ENCODE measurements around the gene CST3.
"Not testable (repeated sequence)": the region's sequence is repeated elsewhere in the genome, so short reads cannot be mapped to it uniquely, and the experiment has no call there.

CST3 gene, protein sequence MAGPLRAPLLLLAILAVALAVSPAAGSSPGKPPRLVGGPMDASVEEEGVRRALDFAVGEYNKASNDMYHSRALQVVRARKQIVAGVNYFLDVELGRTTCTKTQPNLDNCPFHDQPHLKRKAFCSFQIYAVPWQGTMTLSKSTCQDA

DNA sequence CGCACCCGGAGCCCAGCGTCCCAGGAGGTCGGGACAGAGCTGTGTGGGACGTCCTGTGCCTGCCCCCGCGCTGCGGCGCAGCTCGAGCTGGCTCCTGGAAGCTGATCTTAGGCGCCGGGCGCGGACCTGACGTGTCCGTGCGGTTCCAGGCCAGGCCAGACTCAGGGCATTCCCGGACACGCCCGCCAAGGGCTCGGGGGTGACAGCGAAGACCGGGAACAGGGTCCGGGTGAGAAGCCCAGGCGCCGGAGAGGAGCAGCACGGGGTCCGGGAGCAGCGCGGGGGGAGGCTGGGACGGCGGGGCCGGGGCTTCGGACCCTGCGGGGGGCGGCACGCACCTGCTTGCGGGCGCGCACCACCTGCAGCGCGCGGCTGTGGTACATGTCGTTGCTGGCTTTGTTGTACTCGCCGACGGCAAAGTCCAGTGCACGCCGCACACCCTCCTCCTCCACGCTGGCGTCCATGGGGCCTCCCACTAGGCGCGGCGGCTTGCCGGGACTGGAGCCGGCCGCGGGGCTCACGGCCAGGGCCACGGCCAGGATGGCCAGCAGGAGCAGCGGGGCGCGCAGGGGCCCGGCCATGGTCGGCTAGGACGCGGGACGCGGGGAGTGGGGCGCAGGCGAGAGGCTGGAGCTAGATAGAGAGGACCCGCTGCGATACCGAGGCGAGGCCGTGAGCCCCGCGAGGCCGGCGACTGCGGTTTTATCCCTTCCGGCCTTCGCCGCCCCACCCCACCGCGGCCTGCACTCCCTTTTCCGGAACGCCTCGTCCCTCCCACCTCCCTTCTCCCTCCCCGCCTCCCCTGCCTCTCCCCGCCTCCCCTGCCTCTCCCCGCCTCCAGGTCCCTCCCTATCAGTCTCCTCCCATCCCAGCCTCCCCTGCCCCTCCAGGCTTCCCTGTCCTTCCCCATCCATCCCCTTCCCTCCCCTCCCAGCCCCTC is at the start of gene CST3:
Gene CST3, minus strand, starts transcription at position 674 of the 940 bp plus-strand sequence. Its CDS starts 93 bp downstream, at position 581.
- peak; percentile 12 for DNase-seq

DNA sequence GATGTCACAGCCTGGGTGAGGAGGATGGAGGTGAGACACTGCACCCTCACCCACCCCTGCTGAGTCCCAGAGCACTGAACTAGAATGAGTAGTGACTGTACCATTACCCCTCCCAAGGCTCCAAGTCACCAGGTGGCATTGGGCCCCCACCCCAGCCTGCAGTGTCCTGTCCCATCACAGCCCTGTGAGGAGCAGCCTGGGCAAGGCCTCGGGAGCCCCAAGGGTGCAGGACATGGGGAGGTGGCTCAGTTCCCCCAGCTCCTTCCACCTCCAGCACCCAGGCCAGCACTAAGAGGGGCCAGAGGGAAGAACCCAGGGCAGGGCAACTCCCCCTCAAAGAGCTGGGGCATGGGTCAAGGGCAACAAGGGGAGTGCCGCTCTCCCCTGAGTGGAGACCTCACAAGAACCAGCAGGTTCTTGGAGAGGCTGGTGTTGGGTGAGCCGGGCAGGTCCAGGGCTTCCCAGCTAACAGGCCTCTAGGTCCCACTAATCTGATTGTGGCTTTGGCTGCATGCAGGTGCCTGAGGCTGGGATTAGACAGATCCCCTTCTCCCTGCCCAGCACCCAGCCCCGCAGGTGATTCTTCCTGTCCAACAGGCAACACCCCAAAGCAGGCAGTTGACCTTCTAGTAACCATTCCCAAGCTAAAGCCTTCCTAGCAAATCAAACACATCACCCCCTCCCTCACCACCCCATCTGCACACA is 48.4 kb upstream of the CST3 start:
- DNase-seq = no peak

DNA sequence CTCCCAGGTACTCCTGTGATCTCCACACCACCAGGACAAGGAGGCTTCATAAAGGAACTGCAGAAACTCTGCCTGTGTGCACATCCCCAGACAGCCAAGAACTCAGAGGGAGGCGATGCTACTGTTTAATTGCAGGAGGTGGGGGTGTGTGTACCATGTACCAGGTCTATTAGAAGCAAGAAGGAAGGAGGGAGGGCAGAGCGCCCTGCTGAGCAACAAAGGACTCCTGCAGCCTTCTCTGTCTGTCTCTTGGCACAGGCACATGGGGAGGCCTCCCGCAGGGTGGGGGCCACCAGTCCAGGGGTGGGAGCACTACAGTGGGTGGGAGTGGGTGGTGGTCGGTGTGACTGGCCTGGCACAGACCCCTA is 47.8 kb upstream of the CST3 start:
- not testable (repeated sequence) for DNase-seq

DNA sequence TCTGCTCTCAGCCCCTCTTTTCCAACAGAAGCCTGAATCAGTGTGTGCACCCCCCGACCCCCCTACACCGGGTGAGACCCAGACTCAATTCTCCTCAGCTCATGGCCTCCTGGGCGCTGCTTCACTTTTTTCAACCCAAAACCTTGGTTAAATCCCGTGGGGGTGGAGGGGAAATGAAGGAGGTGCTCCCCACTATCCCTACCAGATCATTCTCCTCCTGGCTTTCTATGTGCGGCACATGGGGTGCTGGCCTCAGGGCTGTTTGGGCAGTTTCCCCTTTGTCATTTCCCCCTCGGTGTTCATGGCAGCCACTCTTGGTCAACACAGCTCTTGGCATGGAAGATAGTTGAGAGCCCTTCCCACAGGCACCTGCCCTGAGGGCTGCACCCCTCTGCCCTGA is 46.5 kb upstream of the CST3 start:
- no peak for DNase-seq

DNA sequence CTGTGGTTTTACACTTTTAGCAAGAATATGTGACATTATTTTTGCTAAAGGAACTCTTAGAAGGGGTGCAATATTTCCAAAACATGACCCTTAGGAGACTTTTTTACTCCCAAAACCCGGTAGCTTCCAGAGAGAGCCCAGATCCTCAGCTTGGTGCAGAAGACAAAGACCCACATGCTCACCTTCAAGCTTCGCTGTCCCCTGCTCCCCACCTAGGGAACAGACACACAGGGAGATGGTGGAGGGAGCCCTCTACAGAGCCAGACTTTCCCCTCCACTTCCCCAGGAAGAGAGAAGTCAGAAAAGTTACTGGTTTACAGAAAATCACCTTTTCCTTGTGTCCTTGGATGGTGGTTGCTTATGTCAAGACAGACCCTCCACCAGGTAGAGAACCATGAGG is 46.1 kb upstream of the CST3 start:
- no peak for DNase-seq

DNA sequence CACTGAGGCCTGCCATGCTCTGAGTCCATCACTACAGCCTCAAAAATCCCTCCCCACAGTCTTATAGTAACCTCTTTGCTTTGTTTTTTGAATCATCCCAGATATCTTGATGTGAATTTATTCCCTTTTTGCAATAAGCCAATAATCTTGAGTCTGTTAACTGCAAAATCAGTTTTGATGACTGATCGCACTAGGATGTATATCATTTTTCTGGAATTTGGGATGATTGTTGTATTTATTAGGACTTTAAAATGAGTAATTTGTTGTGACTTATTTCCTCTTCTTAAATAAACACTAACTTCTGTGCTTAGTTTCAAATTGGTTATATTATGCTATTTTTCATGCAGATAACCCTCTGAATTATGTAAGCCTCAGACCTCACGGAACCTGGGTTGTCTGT is 45.5 kb upstream of the CST3 start:
- DNase-seq = no peak

DNA sequence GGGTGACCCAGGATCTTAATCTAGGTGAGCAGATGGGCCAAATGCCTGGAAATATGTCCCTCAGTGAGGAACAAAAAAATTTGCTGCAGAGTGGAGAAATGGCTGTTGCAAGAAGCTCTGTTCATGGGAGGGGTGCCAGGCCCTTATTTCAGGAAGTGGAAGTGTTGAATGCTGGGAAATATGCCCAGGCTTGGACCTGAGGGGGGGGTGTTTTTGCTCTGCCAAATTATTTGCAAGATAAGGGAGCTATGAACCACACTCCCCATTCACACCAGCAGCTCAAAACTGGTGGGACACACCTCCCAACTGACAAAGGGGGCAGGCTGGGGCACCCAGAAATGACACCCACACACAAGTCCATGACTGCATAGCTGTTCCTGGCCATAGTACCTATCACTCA is 42.4 kb upstream of the CST3 start:
- no peak for DNase-seq

DNA sequence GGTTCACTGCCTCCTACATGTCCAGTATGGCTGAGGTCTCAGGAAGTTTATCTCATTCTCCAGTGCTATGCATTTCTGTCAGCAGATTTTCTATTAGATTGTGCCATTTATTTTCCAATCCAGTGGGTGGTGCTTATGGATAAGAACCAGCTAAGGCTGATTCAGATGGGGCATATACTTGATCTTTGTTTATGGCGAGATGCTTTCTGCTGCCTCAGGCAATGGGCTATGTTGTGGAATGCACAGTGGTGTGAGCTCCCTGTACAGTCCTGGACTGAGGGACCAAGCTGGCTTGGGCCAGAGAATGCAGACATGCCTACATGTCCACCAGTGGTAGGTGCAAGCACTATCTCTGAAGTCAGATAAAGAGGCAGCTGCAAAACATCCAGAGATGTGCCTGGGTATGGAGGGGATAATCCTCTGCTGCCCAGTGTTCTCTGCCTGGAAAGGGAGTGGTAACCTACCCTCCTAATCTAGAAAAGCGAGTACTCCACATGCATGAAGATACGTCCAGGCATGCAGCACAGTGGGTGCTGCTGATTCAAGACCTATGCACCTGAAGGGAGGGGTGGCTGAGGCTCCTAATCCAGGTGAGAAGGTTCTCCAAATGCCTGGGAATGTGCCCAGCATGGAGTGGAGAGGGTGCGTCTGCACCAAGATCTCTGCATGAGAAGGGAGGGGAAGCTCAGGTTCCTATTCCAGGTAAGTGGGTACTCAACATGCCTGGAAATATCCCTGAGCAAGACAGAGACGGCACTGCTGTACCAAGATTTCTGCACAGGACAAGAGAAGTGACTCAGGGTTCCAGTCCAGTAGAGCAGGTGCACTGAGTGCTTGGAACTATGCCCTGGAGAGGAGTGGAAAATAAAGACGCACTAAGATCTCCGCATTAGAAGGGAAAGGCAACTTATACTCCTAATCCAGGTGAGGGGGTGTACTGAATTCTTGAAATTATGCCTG is 41.7 kb upstream of the CST3 start:
- no peak for DNase-seq

DNA sequence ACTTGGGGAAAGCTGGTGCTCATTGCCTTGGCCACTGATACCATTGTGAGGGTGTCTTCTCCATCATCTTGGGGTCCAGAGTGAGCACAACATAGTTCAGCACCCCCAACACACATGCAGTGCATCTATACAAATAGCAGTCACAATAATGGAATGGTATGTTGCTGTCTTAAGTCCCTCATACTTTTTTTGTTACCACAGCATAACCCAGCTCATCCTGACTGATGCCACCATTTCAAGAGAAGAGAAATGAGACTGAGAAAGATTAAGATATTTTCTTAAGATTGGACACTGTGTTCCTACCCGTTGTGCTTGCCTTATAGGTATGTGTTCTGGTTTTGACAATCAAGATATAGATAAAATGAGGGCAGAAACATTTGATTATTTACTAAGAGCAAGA is 35.5 kb upstream of the CST3 start:
- no peak for DNase-seq

DNA sequence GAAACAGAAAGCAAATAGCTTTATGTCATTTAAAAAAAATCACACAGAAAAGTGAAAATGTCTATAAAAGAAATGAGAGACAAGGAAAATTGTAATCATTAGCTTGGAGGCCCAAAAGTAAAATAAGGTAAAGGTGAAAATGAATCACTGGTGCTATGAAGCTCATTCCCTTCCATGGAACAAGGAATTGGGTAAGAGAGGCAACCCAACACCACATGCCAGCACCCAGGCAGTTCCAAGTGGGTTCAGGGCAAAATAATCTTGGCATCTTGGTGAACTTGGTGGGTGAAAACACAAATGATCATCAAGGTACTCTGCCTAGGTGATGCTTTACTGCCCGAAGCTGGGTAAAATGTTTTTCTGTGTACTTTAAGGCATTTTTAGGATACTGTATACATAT is 34.4 kb upstream of the CST3 start:
- DNase-seq = no peak

DNA sequence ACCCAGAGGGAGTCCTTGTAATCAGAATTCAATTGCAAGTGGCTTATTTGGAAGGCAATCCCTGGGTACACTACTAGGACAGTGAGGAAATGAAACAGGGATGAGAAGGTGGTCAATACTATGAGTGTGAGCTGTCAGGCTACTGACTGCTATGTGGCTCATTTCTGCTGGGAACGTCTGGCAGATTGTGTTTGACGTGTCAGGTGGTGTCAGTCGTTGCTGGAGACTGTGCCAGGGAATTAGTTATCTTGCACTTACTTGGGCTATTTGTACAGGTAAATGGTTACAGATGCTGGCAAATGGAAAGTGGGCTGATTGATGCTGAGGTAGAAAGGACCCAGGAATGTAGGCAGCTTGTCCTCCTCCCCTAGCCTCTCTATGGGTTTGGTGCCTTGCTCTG is 33.7 kb upstream of the CST3 start:
- no peak for DNase-seq

DNA sequence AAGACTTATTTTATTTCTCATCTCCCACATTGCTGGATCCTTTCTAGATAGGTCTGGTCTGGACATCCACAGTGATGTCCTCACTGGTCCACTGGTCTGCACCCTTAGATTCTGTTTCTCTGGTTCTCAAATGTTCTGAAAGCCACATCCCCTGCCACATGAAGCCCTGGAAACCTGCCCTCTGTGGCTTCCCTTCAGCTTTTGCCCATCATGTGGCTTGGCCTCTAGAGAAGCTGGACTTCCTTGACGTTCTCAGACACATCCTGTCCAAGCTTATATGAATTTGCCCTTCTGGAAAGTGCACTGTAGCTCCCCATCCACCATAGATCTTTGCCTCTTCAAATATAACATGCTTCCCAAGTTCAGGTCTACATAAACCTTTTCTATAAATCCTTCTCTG is 32.6 kb upstream of the CST3 start:
- DNase-seq = no peak

DNA sequence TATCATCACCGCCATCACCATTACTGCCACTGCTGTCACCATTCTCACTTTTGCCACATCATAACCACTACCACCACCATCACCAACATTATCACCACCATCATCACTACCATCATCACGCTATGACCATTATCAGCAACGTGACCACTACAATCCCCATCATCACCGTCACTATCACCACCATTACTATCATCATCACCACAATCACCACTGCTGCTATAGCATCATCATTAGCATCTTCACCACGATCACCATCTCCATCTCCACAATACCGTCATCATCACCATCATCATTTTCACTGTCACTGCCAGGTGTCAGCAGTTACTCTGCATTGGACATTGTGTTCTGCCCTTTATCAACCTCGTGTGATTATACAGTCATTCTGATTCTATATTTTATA is 32.1 kb upstream of the CST3 start:
- DNase-seq = no peak

DNA sequence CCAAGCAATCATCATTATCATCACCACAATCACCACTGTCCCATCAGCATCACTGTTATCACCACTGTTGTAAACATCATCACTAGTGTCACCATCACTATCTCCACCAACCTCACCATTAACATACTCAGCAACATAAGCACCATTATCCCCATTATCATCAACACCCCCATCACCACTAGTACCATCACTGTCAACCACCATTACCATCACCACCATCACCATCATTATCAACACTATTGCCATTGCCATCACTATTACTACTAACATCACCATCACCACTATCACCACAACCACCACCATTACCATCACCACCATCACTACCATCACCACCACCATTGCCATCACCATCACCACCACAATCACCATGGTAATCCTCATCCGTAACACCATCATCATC is 31.6 kb upstream of the CST3 start:
- DNase-seq = no peak

DNA sequence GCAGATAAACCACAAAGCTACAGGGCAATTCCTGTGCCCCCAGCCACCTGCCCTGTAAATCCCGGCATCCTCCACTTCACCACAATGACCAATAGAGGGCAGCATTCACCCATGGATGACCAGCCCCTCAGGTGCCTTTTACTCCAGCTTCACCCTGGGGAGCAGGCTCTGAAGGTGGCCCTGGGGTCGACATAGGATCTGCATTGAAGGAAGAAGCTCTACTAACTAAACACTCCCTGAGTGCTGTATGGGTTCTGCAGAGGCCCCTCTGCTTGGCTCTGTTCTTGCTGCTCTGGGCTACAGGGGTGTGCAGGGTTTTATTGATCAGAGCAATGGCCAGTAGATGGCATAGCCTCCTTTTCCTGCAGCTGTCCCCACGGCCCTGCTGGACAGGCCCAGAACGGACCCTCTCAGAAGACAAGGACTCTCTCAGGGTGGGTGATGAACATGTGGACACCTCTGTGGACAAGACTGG is 30.8 kb upstream of the CST3 start:
- no peak for DNase-seq

DNA sequence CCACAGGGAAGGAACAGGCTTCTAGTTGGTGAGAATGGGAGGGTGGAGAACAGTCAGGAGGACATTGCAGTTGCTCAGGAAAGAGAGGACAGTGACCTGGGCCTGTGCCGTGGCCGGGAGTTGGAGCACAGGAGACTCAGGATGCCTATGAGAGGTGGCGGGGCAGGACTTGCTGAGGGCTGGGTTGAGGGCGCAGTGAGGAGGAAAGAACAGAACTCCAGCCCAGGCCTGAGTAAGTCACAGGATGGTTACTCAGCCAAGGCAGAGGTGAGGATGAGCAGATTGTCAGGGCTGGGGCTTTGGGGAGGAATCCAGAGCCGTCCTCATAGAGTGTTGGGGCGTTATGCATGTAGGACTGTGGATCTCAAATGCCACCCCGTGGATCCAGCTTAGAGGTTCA is 29.9 kb upstream of the CST3 start:
- DNase-seq = no peak

DNA sequence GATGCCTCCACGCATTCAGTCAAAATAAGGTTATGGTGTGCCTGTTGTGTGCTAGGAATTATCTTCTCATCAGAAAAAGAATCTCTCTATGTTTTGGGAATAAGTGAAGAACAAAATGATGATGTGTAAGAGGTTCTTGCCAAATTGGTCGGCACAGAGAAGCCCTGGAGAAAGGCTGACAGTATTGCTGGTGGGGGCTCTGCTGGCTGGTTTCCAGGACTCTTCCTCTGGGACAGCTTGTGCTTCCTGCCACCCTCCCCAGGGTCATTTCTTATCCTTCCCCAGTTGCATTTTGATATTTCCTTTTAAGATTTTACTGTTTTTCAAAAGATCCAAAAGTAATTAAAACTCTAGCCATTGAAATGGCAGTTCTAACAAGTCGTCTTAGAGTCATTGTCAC is 28.9 kb upstream of the CST3 start:
- DNase-seq = no peak

DNA sequence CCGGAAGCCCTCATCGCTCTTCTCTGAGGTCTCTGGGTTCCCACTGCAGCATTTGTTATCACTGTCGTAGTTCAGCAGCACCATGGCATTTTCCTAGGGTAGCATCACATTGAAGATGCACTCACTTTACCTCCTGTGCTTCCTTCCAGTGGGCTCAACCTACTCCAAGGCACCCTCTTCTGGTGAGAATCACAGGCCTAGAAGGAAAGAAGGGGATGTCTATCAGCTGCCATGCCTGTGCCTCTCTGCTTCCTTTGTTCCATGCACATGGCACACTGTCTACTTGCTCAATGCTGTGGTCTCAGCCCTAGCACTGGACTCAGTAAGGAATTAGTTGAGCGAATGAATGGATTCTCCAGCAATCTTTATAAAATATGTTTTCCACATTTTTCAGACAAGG is 28.4 kb upstream of the CST3 start:
- DNase-seq = no peak

DNA sequence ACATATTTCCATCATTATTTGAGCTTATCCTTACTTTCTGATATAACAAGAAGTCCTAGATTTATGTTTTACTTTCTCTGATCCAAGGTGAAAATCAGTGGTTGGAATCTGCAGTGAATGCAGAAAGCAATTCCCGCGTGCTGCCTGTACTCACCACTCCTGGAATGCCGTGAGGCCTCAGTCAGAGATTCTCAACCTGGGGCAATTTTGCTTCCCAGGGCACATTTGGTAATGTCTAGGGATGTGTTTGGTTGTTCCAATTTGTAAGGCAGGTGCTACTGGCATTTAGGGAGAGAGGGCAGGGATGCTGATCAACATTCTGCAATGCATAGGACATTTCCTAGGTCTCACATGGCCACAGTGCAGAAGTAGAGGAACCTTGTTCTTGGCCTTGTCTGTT is 27.2 kb upstream of the CST3 start:
- no peak for DNase-seq

DNA sequence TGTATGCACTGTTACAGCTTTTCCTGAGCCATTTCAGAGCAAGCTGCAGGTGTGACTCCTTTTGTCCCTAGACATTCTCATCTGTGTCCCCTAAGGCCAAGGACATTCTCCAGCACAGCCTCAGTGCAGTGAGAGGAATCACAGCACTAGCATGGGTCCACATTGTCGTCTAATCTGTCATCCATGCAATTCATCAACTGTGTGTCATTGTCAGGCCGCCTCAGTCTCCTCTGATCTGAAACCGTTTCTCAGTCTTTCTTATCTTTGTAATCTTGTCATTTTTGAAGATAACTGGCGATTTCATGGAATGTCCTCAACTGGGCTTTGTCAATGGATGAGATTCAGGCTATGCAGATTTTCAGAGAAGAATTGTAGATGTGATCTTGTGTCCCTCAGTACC is 26.3 kb upstream of the CST3 start:
- not testable (repeated sequence) for DNase-seq

DNA sequence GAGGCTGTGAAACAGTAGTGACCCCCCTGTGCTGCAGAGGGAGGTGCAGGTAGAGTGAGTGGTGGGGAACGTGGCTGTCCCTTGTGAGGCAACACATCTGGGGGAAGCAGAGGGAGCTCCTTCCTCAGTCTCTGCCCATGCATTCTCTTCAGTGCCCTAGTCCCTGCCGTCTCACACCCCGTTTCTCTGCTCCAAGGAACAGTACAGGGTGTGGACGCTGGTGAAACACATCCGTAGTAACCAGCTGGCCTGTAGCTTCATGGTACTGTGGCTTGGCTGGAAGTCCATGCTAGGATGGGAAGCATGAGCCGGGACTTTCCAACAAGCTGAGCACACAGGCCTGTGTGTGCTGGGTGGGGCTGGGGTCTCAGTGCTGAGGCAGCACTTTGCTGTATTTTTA is 25.4 kb upstream of the CST3 start:
- DNase-seq = no peak

DNA sequence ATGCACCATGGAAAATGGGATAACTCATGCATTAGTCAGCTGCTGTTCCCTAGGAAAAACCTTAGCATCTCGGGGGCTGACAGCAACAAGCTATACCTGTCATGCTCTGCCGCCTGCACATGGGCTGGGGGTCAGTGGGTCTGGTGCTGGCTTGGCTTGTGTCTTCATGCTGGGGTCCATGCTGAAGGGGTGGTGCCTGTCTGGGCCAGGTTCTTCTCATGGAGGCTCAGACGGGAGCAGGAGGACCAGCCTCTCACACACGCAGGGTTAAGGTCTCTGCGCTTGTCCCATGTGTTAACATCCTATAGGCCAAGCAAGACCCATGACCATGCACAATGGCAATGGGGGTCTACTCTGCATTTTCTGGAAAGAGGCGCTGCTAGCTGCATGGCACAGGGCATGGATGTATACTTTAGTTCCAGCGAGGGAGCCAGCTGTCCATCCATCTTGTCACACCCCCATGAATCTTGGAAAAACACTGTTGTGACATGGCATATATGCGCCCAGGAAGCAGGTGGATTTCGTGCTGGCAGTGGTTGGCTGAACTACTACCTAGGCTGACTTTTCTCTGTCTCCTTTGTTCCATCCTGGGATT is 24.6 kb upstream of the CST3 start:
- no peak for DNase-seq
